HepG2 (cell line): ENCODE measurements around the gene MAPKAPK3. TPM values are rescaled to one million over a fixed set of nuclear protein-coding genes. Genes with fewer than 3 reads are reported as not detected.

Source experiments
- ATAC-seq: fragments of 200-7000 bp; cut with Tn5 transposase; 3 replicates; pipeline ENCODE4 v1.9.1; 2020; ENCODE audit warnings: mild to moderate bottlenecking, moderate library complexity
- BruUV-seq: library from RNA; stranded (reverse); fragments of 400-500 nt; replicated peaks from 2 replicates; lab custom pipeline; 2021; lab: Mats Ljungman, UMichigan
- CTCF ChIA-PET: fragments of 300-600 bp; formaldehyde crosslinking; extraction: SDS; loops from one replicate; lab custom pipeline; 2021; ENCODE audit warnings: low total read pairs, inconsistent platforms, low intra/inter-chr PET ratio; lab: Yijun Ruan, JAX
- POLR2A ChIA-PET: fragments of 350-600 bp; sonication (Branson Sonifier 250); formaldehyde crosslinking; loops from one replicate; lab custom pipeline; 2020; ENCODE audit warnings: antibody characterized with exemption, inconsistent platforms; lab: Yijun Ruan, JAX
- DNase-seq: peaks from one replicate; pipeline ENCODE4 v3.0.0-alpha.2; 2015; ENCODE audit warnings: low spot score
- FAIRE-seq: peaks from 3 replicates; lab custom pipeline; 2011; peaks lifted over from hg19 to GRCh38; lab: Jason Lieb, UNC
- H2AFZ ChIP-seq: one replicate; pipeline ENCODE4 v1.6.1; 2011; ENCODE audit warnings: low read length, inconsistent platforms
- H3K27ac ChIP-seq: fragments of 300-600 bp; 3 replicates; pipeline ENCODE4 v1.8.0; 2011; ENCODE audit warnings: mixed run types, mild to moderate bottlenecking, mixed read lengths, low read length, inconsistent platforms; ENCODE audit not compliant: insufficient read depth; ENCODE audit errors: extremely low read length
- H3K27me3 ChIP-seq, 2 experiments: fragments of 200-600 bp in 1 of 2; 2 replicates in 1 of 2; 3 replicates in 1 of 2; pipeline versions ENCODE4 v1.6.0 to v1.8.0; 2011; ENCODE audit warnings: low read length in 2 of 2, mild to moderate bottlenecking in 2 of 2, moderate library complexity in 2 of 2, inconsistent platforms in 1 of 2; ENCODE audit not compliant: insufficient read depth in 2 of 2, control insufficient read depth in 1 of 2
- H3K36me3 ChIP-seq, 2 experiments: fragments of 200-600 bp in 1 of 2; replicated peaks in 1 of 2; 2 replicates in 1 of 2; 3 replicates in 1 of 2; pipeline versions ENCODE4 v1.5.1 to v1.8.0; 2011; ENCODE audit warnings: low read length in 2 of 2, inconsistent platforms in 1 of 2; ENCODE audit not compliant: insufficient read depth in 2 of 2, control insufficient read depth in 1 of 2
- H3K4me1 ChIP-seq: 2 replicates; pipeline ENCODE4 v1.5.1; 2012; ENCODE audit warnings: low read length, inconsistent platforms; ENCODE audit not compliant: insufficient read depth
- H3K4me2 ChIP-seq: 2 replicates; pipeline ENCODE4 v1.6.0; 2011; ENCODE audit warnings: low read depth, low read length, inconsistent platforms
- H3K4me3 ChIP-seq, 3 experiments: fragments of 200-600 bp in 1 of 3; sonication (generic), shearing (Covaris generic) in 1 of 3; replicated peaks in 1 of 3; 2 replicates each; pipeline ENCODE4 v1.5.1; 2011 to 2016; ENCODE audit warnings: low read length in 3 of 3, inconsistent platforms in 2 of 3, low read depth in 2 of 3, mild to moderate bottlenecking in 2 of 3, control low read depth in 1 of 3, mixed read lengths in 1 of 3; ENCODE audit not compliant: insufficient read depth in 1 of 3
- H3K79me2 ChIP-seq: one replicate; pipeline ENCODE4 v1.6.1; 2011; ENCODE audit warnings: low read length, inconsistent platforms; ENCODE audit not compliant: insufficient read depth
- H3K9ac ChIP-seq: 2 replicates; pipeline ENCODE4 v1.6.0; 2011; ENCODE audit warnings: mild to moderate bottlenecking, low read depth, low read length, inconsistent platforms; ENCODE audit not compliant: insufficient read depth
- H3K9me3 ChIP-seq: 2 replicates; pipeline ENCODE4 v1.5.1; 2012; ENCODE audit warnings: mild to moderate bottlenecking, low read length
- H4K20me1 ChIP-seq: 2 replicates; pipeline ENCODE4 v1.6.0; 2011; ENCODE audit warnings: inconsistent platforms, mild to moderate bottlenecking, low read length, moderate library complexity; ENCODE audit not compliant: insufficient read depth
- AKNA ChIP-seq: sonication (generic); formaldehyde crosslinking; IDR thresholded peaks from 2 replicates; pipeline ENCODE4 v1.4.0; 2020; ENCODE audit warnings: missing genetic modification reagents, borderline replicate concordance
- CSRNP2 ChIP-seq: sonication (generic); formaldehyde crosslinking; conservative IDR thresholded peaks from 2 replicates; pipeline ENCODE4 v1.8.0; 2022; ENCODE audit warnings: low read depth, missing genetic modification reagents
- CTCF ChIP-seq: sonication (generic); formaldehyde crosslinking; IDR thresholded peaks from 2 replicates; pipeline ENCODE4 v1.5.0; 2020; ENCODE audit warnings: mild to moderate bottlenecking, missing genetic modification reagents, moderate library complexity
- SCMH1 ChIP-seq: sonication (generic); formaldehyde crosslinking; IDR thresholded peaks from 2 replicates; pipeline ENCODE4 v1.9.0; 2021; ENCODE audit warnings: missing genetic modification reagents, mild to moderate bottlenecking, borderline replicate concordance
- ZNF629 ChIP-seq: sonication (generic); formaldehyde crosslinking; conservative IDR thresholded peaks from 2 replicates; pipeline ENCODE4 v1.5.0; 2020; ENCODE audit warnings: missing genetic modification reagents
- WGBS: methylation state at CpG from one replicate; pipeline ENCODE4 v1.1.6; 2017; ENCODE audit warnings: low lambda C conversion rate; 5-methylcytosine and 5-hydroxymethylcytosine counted together
- in situ Hi-C: cut with HindIII; loops from 2 replicates; pipeline ENCODE4 v1.10.0; 2017; ENCODE audit warnings: low pct_unique_long_range_greater_than_20kb; ENCODE audit not compliant: extremely low pct_ligation_motif_present
- intact Hi-C: fragments of 100-400 bp; cut with micrococcal nuclease; formaldehyde crosslinking; loops from one replicate; pipeline ENCODE4 v1.10.0; 2022; ENCODE audit not compliant: unreplicated experiment
- polyA plus RNA-seq, 8 experiments: library from polyadenylated mRNA; depleted of rRNA in 3 of 8; stranded (reverse) in 7 of 8; unstranded in 1 of 8; fragments of >200 nt; fragmentation: Illumina TruSeq in 4 of 8; extraction: Trizol in 4 of 8; gene quantifications; 2 replicates each; pipeline versions ENCODE4 v1.2.1 to v1.2.3, GENCODE V29; 2011 to 2016; ENCODE audit warnings: low read depth in 4 of 8, missing spikeins in 1 of 8, mixed read lengths in 1 of 8; ENCODE audit not compliant: insufficient read depth in 1 of 8
- total RNA-seq, 5 experiments: library from RNA; depleted of rRNA; stranded (reverse); fragments of >200 nt; fragmentation: Illumina TruSeq; extraction: Trizol; gene quantifications; 2 replicates each; pipeline ENCODE4 v1.2.3, GENCODE V29; 2016; ENCODE audit warnings: low read depth in 1 of 5

The MAPKAPK3 gene
- total and polyA plus RNA-seq, 2 of the 13 experiments (the other 11 are each of a cell fraction or from before 2014, with no cell fraction given): 39.9 to 41.2 TPM

- TF ChIP-seq AKNA (no peak), CSRNP2 (CRISPR knock-in tag) (no peak), SCMH1 (CRISPR knock-in tag) (no peak)
- TF ChIP-seq, all 625 proteins: peak for 0
Measured at GRCh38 chr3:50639055-50639494, 22.1 kb downstream of the MAPKAPK3 start (continued).

GRCh38 chr3:50642382-50642781, 25.4 kb downstream of the MAPKAPK3 start:
- 93% methylated on average over 1 of the region's 1 CpG for WGBS
- TF ChIP-seq CTCF (CRISPR knock-in tag) (no peak), ZNF629 (CRISPR knock-in tag) (0 out of 2 replicates have a peak, but pooled peaks have one; percentile 28)

More at GRCh38 chr3:50642382-50642781, 25.4 kb downstream of the MAPKAPK3 start:
- no peak overlapping the region for H2AFZ ChIP-seq
- BruUV-seq: no TSS peak
- no peaks in the 10 kb centered on the region for H3K4me1 ChIP-seq
- peaks cover 3% of the 10 kb centered on the region; the same call in 1 of the 2 replicates for H4K20me1 ChIP-seq
- in situ Hi-C loops: no loop called here
- no peaks in the 10 kb centered on the region for H3K9me3 ChIP-seq
- H3K27me3 ChIP-seq: no peaks in the 10 kb centered on the region
- DNase-seq: no peak
- no peak overlapping the region for H3K27ac ChIP-seq
- H3K4me2 ChIP-seq: no peak overlapping the region
- CTCF ChIA-PET: no interaction called here
- no peak overlapping the region for H3K9ac ChIP-seq
- ATAC-seq: no peak
- peaks cover 9 to 49% of the 10 kb centered on the region in 2 experiments for H3K36me3 ChIP-seq
- no peaks in the 10 kb centered on the region for H3K79me2 ChIP-seq
- no peak for FAIRE-seq
- no peak overlapping the region for H3K4me3 ChIP-seq
- POLR2A ChIA-PET: no interaction called here
- intact Hi-C loops: no loop called here
